Measurements from ENCODE around the gene SMC6. TPM values are rescaled to one million over a fixed set of nuclear protein-coding genes. Genes with fewer than 3 reads are reported as not detected.

SMC6 gene
- 10 to 100 TPM in 1 of 2 donors, 1 to 10 TPM in 1; 8.8 to 36.1 TPM for total RNA-seq

GRCh38 chr2:17753803-17754663 lies at the start of gene SMC6, which contains the start of gene GEN1:
SMC6 (minus strand) TSS chr2:17753810; CDS start chr2:17745946, 7,864 bp downstream.
GEN1 (plus strand) TSS chr2:17754138; CDS start chr2:17759944, 5,806 bp downstream.
- Histone ChIP-seq H3K4me1 (replicated peaks) (no peaks in the 10 kb centered on the region), H3K27ac (peak within 1 kb of the TSS; percentile 96 to 97), H3K36me3 (no peaks in the 10 kb centered on the region), H3K4me3 (peak within 1 kb of the TSS; percentile 93 to 97), H3K9me3 (no peaks in the 10 kb centered on the region), H3K27me3 (replicated peaks; ENCODE audit: insufficient read depth) (no peaks in the 10 kb centered on the region)
- intact Hi-C loops (cut with DNase I): loop anchor here (10.0 kb wide), 1 partner anchor 1089 kb away; the partner anchor contains the start of gene CYRIA
- TF ChIP-seq POLR2AphosphoS5 (IDR thresholded peaks at IDR 0.05): peak; percentile 74
- no peak for TF ChIP-seq POLR2A (IDR thresholded peaks at IDR 0.05)
- DNase-seq (ENCODE audit: low spot score): peak; percentile 86
- WGBS: under 1% methylated on average over 69 of the region's 76 CpGs

- TF ChIP-seq POLR2AphosphoS5 (IDR thresholded peaks at IDR 0.05): peak; percentile 34
- no peak for TF ChIP-seq CTCF (IDR thresholded peaks at IDR 0.05)
- no peak overlapping the region for H3K4me3 ChIP-seq
- WGBS: 76% methylated on average over 1 of the region's 1 CpG
- intact Hi-C loops (cut with DNase I): no loop called here
- no peaks in the 10 kb centered on the region for H3K9me3 ChIP-seq
- DNase-seq (ENCODE audit: low spot score): peak; percentile 52
- H3K27me3 ChIP-seq (replicated peaks; ENCODE audit: insufficient read depth): no peaks in the 10 kb centered on the region
- peak overlapping the region in 1 of 2 donors; percentile 35 for H3K27ac ChIP-seq
- no peaks in the 10 kb centered on the region for H3K36me3 ChIP-seq
- H3K4me1 ChIP-seq (replicated peaks): no peaks in the 10 kb centered on the region
Observed at GRCh38 chr2:17800693-17801458, 47.3 kb upstream of the SMC6 start.

GRCh38 chr2:17800219-17800618 lies 46.6 kb upstream of the SMC6 start:
- WGBS: 22% methylated on average over 5 of the region's 5 CpGs
- no peaks in the 10 kb centered on the region for H3K4me1 ChIP-seq (replicated peaks)
- no peak for DNase-seq (ENCODE audit: low spot score)
- TF ChIP-seq POLR2AphosphoS5 (IDR thresholded peaks at IDR 0.05): peak; percentile 17
- TF ChIP-seq POLR2A (IDR thresholded peaks at IDR 0.05): no peak
- H3K9me3 ChIP-seq: no peaks in the 10 kb centered on the region
- intact Hi-C loops (cut with DNase I): no loop called here
- no peaks in the 10 kb centered on the region for H3K27me3 ChIP-seq (replicated peaks; ENCODE audit: insufficient read depth)
- no peak overlapping the region for H3K4me3 ChIP-seq
- no peaks in the 10 kb centered on the region for H3K36me3 ChIP-seq
- H3K27ac ChIP-seq: peak overlapping the region in 1 of 2 donors; percentile 35

- Histone ChIP-seq H3K9me3 (no peaks in the 10 kb centered on the region), H3K36me3 (no peaks in the 10 kb centered on the region), H3K4me3 (no peak overlapping the region), H3K27ac (no peak overlapping the region), H3K27me3 (replicated peaks; ENCODE audit: insufficient read depth) (no peaks in the 10 kb centered on the region), H3K4me1 (replicated peaks) (no peaks in the 10 kb centered on the region)
- intact Hi-C loops (cut with DNase I): no loop called here
- WGBS: 57% methylated on average over 7 of the region's 7 CpGs
- TF ChIP-seq POLR2A (IDR thresholded peaks at IDR 0.05) (no peak), POLR2AphosphoS5 (IDR thresholded peaks at IDR 0.05) (no peak), CTCF (IDR thresholded peaks at IDR 0.05) (no peak)
- DNase-seq (ENCODE audit: low spot score): no peak
Observed at GRCh38 chr2:17799301-17800120, 45.9 kb upstream of the SMC6 start.

- no peak for DNase-seq (ENCODE audit: low spot score)
- no peaks in the 10 kb centered on the region for H3K36me3 ChIP-seq
- TF ChIP-seq POLR2A (IDR thresholded peaks at IDR 0.05) (no peak), POLR2AphosphoS5 (IDR thresholded peaks at IDR 0.05) (peak; percentile 16)
- no peaks in the 10 kb centered on the region for H3K9me3 ChIP-seq
- intact Hi-C loops (cut with DNase I): no loop called here
- no peaks in the 10 kb centered on the region for H3K27me3 ChIP-seq (replicated peaks; ENCODE audit: insufficient read depth)
- no peaks in the 10 kb centered on the region for H3K4me1 ChIP-seq (replicated peaks)
- H3K27ac ChIP-seq: no peak overlapping the region
- 55% methylated on average over 4 of the region's 4 CpGs for WGBS
- no peak overlapping the region for H3K4me3 ChIP-seq
Observed at GRCh38 chr2:17798338-17798737, 44.7 kb upstream of the SMC6 start.

Measured in prostate gland (tissue), 2 donors.